ENCODE data around the gene FAT4. TPM values are rescaled to one million over a fixed set of nuclear protein-coding genes. Genes with fewer than 3 reads are reported as not detected.

The FAT4 gene
- polyA plus RNA-seq, 3 donors = 30.0 to 35.4 (median 33.9) TPM

DNA sequence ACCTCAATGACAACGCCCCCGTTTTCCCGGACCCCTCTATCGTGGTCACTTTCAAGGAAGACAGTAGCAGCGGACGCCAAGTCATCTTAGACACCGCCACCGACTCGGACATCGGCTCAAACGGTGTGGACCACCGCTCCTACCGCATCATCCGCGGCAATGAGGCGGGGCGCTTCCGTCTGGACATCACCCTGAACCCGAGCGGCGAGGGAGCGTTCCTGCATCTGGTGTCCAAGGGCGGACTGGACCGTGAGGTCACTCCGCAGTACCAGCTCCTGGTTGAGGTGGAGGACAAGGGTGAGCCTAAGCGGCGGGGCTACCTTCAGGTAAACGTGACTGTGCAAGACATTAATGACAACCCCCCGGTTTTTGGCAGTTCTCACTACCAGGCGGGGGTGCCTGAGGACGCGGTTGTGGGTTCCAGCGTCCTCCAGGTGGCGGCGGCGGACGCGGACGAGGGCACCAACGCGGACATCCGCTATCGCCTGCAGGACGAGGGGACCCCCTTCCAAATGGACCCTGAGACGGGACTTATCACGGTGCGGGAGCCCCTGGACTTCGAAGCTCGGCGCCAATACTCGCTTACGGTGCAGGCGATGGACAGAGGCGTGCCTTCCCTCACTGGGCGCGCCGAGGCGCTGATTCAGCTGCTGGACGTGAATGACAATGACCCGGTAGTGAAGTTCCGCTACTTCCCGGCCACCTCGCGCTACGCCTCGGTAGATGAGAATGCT is 2.2 kb downstream of the FAT4 start:
- no peak for DNase-seq (ENCODE audit: low read depth in 3 of 3, low spot score in 2 of 3)

DNA sequence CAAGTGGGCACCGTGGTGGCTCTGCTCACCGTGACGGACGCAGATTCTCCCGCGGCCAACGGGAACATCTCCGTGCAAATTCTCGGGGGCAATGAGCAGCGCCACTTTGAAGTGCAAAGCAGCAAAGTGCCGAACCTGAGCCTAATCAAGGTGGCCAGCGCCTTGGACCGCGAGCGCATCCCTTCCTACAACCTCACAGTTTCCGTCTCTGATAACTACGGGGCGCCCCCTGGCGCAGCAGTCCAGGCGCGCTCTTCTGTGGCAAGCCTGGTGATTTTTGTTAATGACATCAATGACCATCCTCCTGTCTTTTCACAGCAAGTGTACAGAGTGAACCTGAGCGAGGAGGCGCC is 2.7 kb downstream of the FAT4 start:
- DNase-seq (ENCODE audit: low read depth in 3 of 3, low spot score in 2 of 3) = peak in 1 of 3 donors; percentile 27

DNA sequence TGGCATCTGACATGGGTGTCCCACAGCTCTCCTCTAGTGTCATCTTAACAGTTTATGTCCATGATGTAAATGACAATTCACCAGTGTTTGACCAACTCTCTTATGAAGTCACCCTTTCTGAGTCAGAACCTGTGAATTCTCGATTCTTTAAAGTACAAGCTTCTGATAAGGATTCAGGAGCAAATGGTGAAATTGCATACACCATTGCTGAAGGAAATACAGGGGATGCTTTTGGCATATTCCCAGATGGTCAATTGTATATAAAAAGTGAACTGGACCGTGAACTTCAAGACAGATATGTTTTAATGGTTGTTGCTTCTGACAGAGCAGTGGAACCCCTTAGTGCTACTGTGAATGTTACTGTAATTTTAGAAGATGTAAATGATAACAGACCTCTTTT is 4.6 kb downstream of the FAT4 start:
- DNase-seq (ENCODE audit: low read depth in 3 of 3, low spot score in 2 of 3) = no peak

DNA sequence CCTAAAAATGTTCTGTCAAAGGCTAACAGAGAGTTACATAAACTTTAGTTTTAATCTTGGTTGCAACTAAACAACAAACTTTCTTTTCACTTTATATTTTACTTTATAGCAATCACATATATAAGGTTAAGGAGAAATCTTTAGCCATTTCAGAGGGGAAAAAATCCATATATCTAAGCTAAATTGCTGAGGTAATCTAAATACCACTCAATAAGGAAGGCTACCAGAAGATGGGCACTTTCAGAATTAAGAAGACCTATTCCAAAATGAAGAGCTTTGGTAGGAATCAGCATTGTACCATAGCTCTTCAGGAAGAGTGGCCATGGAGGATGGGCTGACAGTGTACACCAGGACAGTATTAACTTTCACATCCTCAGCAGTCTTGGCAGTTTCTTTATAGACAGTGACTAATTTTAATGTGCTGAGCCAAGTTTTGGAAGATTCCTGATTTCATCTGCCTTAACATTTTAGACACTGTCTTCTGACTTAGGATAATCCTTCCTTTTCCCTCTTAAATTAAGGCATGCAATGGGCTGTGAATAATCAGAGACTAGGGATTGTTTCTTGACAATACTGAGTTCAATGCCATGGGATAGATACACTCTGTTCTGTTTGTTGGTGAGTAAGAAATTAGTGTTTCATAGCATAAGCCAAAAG is 7.1 kb downstream of the FAT4 start:
- DNase-seq (ENCODE audit: low read depth in 3 of 3, low spot score in 2 of 3) = no peak

DNA sequence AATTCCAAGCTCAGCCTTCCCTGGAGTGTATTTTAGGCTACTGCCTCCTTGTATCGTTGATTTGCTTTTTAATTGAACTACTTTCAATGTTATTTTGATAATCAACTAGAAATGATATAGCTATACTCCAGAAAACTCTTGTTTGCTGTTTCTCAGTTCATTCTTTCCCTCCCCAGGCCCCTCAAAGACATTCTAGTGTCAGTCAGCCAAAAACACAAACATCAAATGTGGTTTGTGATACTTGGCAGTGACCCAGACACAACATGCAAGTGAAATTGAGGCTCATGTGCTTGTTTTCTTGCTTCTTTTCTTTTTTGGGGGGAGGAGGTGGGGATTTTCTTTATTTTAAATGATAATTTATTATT is 7.6 kb downstream of the FAT4 start:
- DNase-seq (ENCODE audit: low read depth in 3 of 3, low spot score in 2 of 3) = peak in 1 of 3 donors; percentile 35

DNA sequence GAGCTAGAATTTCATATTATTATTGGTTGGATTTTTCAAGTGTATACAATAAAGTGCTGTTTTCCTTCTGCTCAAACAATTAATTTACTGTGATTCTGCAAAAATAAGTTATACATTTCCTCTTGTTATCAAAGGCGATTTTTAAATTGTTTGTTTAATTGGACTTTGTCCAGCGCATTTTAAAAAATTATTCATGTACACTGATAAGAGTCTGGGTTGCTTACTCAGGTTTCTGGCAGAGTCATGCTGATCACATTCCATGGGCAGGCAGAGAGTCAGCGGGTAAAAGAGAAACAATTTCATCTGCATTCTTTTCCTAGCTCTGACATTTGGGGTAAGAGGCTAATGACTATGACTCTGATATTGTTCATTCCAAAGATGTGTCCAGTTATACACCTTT is 8.9 kb downstream of the FAT4 start:
- DNase-seq (ENCODE audit: low read depth in 3 of 3, low spot score in 2 of 3) = peak in 1 of 3 donors; percentile 29

DNA sequence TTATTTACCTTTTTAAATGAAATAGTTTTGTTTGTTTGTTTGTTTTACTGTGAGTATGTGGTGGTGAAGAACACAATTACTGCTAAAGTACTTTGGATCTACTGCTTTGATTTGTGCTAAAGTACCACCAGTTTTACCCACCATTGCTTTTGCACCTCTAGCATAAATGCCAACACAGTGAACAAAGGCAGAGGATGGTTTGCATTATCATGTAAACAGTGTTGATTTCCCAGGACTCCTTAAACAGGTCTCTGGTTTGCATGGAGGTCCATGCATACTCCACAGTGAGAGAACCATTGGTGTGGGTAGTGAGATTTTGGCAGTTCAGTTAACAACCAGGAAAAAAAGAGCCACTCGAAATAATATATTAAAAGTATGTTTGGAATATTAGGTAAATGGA is 11.0 kb downstream of the FAT4 start:
- DNase-seq (ENCODE audit: low read depth in 3 of 3, low spot score in 2 of 3) = no peak

DNA sequence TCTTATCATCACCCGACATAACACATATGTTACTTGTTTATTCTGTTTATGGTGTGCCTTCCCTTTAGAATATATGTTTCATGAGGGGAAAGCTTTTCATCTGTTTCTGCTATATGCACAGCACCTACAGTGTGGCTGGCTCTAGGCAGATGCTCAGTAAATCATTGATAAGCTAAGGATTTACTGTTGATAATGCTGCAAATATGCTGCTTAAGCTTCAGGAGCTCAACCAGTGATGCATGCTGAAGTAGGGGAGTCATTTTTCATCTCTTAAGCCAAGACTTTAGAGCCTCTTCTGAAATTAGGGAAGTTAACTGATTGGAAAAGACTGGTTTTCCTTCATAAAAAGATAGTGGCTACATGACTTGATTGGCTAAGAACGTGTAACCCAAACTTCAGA is 16.4 kb downstream of the FAT4 start:
- no peak for DNase-seq (ENCODE audit: low read depth in 3 of 3, low spot score in 2 of 3)

DNA sequence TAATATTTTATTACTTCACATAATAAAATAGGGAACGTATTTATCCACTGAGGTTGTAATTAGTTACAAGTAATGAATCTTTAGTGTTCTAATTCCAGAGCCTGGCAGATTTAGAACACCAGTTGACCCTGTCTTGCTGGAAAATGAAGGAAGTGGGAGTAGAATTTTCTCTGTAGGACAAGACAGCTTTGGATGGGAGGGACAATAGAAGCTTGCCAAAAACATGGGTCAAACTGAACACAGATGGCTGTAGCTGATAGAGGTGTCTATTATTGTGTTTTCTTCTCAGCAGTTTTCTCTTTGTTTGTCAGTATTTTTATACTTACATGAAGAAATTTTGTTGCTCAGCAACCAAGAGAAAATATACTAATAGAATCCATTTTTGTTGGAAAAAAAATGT is 20.2 kb downstream of the FAT4 start:
- DNase-seq (ENCODE audit: low read depth in 3 of 3, low spot score in 2 of 3) = peak in 1 of 3 donors; percentile 35

DNA sequence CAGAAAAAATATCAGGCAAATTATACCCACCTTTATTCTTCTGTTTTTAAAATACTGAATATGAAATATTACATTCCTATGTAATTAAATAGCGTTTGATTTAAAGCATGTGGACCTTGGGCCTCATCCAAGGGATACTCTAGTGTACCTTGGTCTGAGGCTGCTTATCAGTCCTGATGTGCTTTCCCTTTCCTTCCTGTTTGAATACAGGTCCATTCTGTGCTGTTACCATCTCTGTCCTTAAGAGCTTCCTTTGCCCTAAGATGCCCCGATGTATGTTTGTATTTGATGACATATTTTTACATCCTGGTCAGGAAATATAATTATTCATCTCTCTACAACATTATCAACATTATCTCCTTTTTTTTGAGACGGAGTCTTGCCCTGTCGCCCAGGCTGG is 24.1 kb downstream of the FAT4 start:
- DNase-seq (ENCODE audit: low read depth in 3 of 3, low spot score in 2 of 3) = no peak

DNA sequence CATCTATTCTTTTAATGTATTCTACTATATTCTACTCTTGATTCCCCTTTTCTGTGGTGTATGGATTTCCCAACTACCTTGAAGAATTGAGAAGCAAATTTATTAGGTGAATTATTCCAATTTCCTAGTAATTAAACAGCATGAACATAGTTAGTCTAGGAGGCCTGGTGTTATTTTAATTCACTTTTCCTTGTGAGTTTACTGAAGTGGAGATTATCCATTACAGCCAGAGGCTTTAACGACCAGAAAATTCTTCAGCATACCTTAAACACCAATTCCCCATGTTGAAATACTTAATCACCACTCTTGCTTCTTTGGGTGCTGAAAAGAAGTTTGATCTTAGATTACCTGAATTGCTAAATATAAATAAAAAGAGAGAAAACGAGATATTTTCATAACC is 29.4 kb downstream of the FAT4 start:
- DNase-seq (ENCODE audit: low read depth in 3 of 3, low spot score in 2 of 3) = no peak

DNA sequence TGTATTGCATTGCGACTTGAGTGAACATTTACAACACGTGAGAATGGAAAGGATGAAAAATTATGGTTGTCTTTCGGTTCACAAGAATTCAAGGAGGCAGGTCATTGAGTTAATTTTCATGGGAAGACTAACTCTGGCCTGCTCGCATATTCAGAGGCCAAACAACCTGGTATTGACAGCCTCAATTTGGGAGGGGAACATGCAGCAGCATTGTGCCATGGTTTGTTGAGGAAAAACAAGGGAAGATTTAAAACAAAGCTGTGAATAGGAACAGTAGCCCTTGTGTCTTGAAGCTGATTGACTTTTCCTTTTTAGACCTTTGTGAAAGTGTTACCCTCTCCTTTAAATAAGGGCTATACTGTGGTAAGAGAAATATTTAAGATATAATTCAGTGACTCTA is 31.9 kb downstream of the FAT4 start:
- DNase-seq (ENCODE audit: low read depth in 3 of 3, low spot score in 2 of 3) = no peak

DNA sequence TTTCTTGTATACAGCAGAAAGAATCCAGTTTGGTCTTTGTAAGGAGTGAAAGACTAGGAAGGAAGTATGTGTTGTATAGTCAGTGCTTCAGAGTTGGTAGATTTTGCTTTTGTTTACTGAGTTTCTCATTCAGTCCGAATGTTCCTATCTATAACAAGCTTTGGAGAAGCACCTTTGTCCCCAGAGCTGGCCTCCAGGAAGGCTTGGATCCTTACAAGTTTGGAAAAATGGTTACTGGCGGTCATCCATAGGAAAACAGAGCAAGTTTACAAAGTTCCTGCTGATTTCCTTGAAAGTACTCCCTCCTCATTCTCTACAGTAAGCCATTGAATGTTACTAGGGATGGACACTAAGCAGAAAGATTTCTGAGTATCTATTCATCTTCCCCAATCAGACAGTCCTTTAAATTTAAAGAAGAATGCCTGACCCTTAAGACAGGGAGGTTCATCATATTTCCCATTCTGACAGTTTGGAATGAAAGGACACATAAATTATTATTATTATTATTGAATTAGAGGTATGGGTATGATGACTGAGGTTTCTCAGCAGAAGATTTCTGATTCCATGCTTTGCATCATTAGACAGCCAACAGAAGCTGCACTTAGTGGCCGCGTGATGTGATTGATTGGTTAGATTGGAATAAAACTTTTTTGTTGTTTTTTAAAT is 35.8 kb downstream of the FAT4 start:
- DNase-seq (ENCODE audit: low read depth in 3 of 3, low spot score in 2 of 3) = no peak

DNA sequence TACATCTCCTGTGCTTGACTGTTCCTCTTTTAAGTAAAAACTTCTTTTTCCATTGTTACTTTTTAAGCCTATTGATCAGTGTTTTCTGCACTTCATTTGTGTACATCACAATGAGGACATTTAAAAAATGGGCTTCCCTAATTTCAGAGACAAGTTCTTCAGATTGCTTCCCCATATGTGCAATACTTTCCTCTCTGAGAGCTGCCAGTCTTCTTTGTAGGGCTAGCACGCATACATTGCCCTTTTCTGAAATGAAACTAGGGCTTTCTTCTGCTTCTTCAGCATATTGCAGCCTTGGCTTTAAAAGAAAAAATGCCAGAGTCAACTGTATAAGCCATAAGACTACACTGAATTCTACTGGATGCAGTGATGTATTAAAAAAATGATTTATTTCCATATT is 37.8 kb downstream of the FAT4 start:
- no peak for DNase-seq (ENCODE audit: low read depth in 3 of 3, low spot score in 2 of 3)

DNA sequence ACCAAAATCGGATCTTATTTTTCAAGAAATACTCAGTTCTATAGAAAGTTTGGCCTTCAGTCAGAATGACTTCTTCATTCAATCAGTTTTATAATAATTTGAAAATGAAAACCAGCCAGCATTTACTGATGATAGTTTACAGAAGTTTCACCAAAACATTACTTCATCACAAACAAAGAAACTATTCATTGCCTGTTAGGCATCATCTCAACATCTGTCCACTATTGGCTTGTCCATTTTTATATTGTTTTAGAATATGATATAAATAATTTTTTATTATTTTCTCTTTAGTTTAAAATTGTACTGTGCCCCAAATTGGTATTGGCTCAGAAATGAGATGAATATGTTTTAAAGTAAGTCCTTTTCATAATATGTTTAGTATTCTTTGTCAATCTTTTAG is 38.4 kb downstream of the FAT4 start:
- DNase-seq (ENCODE audit: low read depth in 3 of 3, low spot score in 2 of 3) = no peak

DNA sequence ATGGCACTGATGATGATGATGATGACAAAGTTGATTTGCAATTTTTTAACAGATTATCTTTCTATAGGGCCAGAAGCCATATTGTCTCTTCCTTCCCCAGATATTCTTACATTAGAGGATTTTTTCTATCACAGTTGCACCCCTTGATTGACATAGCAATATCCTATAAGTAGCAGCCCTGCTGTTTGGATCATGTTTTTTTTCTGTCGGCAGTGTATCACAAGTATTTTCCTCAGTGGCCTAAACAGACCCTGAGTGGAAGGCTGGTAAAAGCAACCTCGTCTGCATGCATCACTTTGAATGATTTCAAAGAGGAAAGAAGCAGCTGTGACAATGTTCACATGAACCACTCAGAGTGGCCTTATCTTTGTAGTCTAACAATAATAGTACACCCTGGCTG is 41.0 kb downstream of the FAT4 start:
- no peak for DNase-seq (ENCODE audit: low read depth in 3 of 3, low spot score in 2 of 3)

DNA sequence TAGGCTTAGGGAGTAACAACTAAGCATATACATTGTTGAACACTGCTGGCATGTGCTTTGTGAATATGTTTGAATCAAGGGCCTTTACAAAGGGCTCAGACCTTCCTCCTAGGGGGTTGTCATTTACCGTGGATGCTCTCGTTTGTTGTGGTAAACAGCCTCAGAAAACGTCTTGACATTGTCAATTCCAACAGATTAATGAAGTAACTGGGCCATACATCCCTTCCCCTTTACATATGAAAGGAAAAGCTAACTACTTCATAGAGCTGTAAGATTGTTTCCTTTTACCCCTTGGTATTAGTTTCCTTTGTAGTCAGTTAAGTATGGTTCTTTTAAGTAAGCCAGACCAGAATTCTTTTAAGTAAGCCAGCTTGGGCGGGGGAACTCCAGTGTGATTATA is 42.9 kb downstream of the FAT4 start:
- no peak for DNase-seq (ENCODE audit: low read depth in 3 of 3, low spot score in 2 of 3)

DNA sequence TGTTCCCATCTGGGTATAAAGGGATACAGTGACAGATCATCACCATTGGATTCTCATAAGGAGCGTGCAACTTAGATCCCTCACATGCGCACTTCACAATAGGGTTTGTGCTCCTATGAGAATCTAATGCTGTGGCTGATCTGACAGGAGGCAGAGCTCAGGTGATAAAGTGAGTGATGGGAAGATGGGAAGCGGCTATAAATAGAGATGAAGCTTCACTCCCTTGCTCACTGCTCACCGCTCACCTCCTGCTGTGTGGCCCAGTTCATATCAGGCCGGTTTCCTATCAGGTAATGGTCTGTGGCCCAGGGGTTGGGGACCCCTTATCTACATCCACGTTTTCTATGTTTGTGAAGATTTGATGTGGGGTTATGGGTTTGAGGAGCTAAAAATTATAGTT is 43.7 kb downstream of the FAT4 start:
- no peak for DNase-seq (ENCODE audit: low read depth in 3 of 3, low spot score in 2 of 3)

DNA sequence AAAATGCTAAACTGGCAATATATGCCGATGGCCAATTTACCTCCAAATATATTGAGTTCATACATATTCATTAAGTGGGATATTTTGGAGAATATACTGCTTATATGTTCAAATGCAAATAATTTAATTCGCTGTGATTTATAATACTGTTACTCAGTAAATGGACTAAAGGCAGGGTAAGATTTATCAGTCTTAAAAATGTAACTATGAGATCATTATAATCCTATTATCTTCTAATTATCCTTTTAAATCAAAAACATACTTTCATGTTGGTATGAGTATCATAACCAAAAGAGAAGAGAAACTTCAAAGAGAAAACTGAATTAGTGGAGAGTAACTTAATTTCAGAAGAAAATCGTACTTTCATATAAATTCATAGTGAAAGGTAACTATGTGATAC is 44.6 kb downstream of the FAT4 start:
- no peak for DNase-seq (ENCODE audit: low read depth in 3 of 3, low spot score in 2 of 3)

DNA sequence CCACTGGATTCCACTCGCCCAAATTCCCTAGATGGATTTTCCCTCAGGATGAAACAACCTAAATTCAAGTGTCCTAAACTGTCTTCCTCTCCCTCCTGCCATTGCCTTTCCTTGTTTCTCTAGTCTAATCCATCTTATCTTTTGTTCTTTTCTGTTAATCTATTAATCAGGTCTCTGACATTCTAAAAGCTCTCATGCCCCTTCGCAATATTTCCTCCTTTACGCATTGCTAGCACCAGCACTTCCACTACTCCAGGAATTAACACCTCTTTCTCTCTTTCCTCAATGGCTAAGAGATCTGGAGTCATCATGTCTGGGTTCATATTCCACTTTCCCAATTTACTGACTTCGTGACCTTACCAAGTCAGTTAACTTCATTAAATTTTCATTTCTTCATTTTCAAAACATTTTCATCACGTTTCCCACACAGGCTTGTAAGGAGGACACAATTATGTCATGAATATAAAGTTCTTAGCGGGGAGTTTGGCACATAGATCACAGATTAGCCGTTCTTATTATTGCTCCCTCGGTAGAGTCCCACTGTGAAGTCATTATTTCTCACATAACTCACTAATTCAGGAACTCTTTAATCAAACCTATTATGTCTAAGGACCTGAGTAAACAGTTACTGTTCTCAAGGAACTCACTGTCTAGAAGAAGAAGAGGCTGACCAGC is 45.3 kb downstream of the FAT4 start:
- DNase-seq (ENCODE audit: low read depth in 3 of 3, low spot score in 2 of 3) = no peak

DNA sequence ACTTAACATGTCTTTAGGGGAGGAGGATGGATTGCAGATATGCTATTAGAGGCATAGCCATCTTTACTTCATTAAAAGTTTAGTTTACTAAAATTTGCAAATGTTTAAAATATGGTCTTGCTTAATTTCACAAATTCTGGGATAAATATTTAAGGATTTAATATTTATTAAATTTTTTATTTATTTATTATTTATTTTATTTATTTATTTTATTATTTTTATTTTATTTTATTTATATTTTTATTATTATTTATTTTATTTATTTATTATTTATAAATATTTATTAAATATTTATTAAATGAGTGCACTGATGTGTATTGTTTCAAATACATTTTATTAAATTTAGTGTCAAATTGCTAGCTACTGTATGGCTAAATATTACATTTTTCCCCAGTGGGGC is 46.0 kb downstream of the FAT4 start:
- no peak for DNase-seq (ENCODE audit: low read depth in 3 of 3, low spot score in 2 of 3)

Measured in right renal cortex interstitium (tissue), 3 donors.